RWPE2 (cell line): ENCODE data around the gene POLD4.

Experiments used
- ATAC-seq: fragments of 200-7000 bp; cut with Tn5 transposase; 3 replicates; pipeline ENCODE4 v1.9.1; 2021; ENCODE audit warnings: low read depth
- DNase-seq: peaks from one replicate; pipeline ENCODE4 v3.0.0-alpha.2; 2020; ENCODE audit warnings: low spot score
- H3K27ac ChIP-seq: fragments of 450-650 bp; 2 replicates; pipeline ENCODE4 v1.5.1; 2017; ENCODE audit warnings: mild to moderate bottlenecking; ENCODE audit not compliant: poor library complexity, severe bottlenecking
- H3K27me3 ChIP-seq: fragments of 250-450 bp; sonication (Bioruptor Pico); 2 replicates; pipeline ENCODE4 v1.5.1; 2021; ENCODE audit warnings: mild to moderate bottlenecking, moderate library complexity; ENCODE audit not compliant: insufficient read depth, poor library complexity, severe bottlenecking
- H3K36me3 ChIP-seq: fragments of 250-450 bp; sonication (Bioruptor Pico); 2 replicates; pipeline ENCODE4 v1.5.1; 2020; ENCODE audit warnings: low read depth, mild to moderate bottlenecking, moderate library complexity
- H3K4me1 ChIP-seq: fragments of 250-450 bp; sonication (Bioruptor Pico); 2 replicates; pipeline ENCODE4 v1.5.1; 2021; ENCODE audit warnings: mild to moderate bottlenecking, moderate library complexity; ENCODE audit not compliant: insufficient read depth, poor library complexity, severe bottlenecking
- H3K4me3 ChIP-seq: fragments of 250-450 bp; sonication (Bioruptor Pico); 2 replicates; pipeline ENCODE4 v1.5.1; 2021; ENCODE audit warnings: mild to moderate bottlenecking, moderate library complexity; ENCODE audit not compliant: severe bottlenecking
- H3K9me3 ChIP-seq: fragments of 250-450 bp; sonication (Bioruptor Pico); 2 replicates; pipeline ENCODE4 v1.5.1; 2021; ENCODE audit warnings: mild to moderate bottlenecking, moderate library complexity; ENCODE audit not compliant: severe bottlenecking
- TF ChIP-seq, protein P1 (sequence below): fragments of 450-650 bp; IDR thresholded peaks from one replicate; pipeline ENCODE4 v1.5.1; 2017; ENCODE audit warnings: mild to moderate bottlenecking, moderate library complexity; ENCODE audit not compliant: poor library complexity, severe bottlenecking

POLD4 gene

DNA sequence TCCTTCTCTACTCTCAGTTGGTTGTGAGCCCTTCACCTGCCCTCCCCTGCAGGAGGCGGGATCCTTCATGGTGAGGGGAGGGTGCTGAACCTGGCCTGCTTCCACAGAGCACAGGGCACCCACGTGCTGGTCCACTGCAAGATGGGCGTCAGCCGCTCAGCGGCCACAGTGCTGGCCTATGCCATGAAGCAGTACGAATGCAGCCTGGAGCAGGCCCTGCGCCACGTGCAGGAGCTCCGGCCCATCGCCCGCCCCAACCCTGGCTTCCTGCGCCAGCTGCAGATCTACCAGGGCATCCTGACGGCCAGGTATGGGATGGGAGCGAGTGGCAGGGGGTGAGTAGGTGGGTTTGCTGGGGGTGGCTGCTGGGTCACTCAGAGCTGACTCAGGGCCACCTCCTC is 43.7 kb downstream of the POLD4 start:
- H3K27me3 ChIP-seq = no peaks in the 10 kb centered on the region
- H3K4me1 ChIP-seq = peaks cover 47% of the 10 kb centered on the region
- H3K4me3 ChIP-seq = no peak overlapping the region
- ATAC-seq = no peak
- peak overlapping the region; percentile 96 for H3K27ac ChIP-seq
- H3K36me3 ChIP-seq = peaks cover 58% of the 10 kb centered on the region
- H3K9me3 ChIP-seq = no peaks in the 10 kb centered on the region
- no peak for DNase-seq
- TF ChIP-seq, protein P1, sequence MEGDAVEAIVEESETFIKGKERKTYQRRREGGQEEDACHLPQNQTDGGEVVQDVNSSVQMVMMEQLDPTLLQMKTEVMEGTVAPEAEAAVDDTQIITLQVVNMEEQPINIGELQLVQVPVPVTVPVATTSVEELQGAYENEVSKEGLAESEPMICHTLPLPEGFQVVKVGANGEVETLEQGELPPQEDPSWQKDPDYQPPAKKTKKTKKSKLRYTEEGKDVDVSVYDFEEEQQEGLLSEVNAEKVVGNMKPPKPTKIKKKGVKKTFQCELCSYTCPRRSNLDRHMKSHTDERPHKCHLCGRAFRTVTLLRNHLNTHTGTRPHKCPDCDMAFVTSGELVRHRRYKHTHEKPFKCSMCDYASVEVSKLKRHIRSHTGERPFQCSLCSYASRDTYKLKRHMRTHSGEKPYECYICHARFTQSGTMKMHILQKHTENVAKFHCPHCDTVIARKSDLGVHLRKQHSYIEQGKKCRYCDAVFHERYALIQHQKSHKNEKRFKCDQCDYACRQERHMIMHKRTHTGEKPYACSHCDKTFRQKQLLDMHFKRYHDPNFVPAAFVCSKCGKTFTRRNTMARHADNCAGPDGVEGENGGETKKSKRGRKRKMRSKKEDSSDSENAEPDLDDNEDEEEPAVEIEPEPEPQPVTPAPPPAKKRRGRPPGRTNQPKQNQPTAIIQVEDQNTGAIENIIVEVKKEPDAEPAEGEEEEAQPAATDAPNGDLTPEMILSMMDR = no peak

DNA sequence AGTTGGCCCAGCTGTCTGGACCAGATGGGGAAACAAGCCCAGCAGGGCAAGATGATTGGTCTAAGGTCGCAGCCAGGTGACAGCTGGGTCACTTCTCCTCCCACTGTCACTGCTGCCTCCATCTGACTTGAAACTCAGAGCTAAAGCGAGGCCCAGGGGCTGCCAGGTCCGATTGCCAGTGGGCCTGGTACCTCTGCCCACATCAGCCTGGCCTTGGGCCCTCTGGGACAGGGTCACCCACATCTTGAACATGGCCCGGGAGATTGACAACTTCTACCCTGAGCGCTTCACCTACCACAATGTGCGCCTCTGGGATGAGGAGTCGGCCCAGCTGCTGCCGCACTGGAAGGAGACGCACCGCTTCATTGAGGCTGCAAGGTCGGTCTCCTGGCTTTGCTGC is 44.2 kb downstream of the POLD4 start:
- no peaks in the 10 kb centered on the region for H3K9me3 ChIP-seq
- peaks cover 62% of the 10 kb centered on the region for H3K36me3 ChIP-seq
- no peak for DNase-seq
- ATAC-seq = no peak
- TF ChIP-seq, protein P1 = no peak
- H3K27me3 ChIP-seq = no peaks in the 10 kb centered on the region
- peaks cover 49% of the 10 kb centered on the region for H3K4me1 ChIP-seq
- peak overlapping the region; percentile 96 for H3K27ac ChIP-seq
- H3K4me3 ChIP-seq = no peak overlapping the region

DNA sequence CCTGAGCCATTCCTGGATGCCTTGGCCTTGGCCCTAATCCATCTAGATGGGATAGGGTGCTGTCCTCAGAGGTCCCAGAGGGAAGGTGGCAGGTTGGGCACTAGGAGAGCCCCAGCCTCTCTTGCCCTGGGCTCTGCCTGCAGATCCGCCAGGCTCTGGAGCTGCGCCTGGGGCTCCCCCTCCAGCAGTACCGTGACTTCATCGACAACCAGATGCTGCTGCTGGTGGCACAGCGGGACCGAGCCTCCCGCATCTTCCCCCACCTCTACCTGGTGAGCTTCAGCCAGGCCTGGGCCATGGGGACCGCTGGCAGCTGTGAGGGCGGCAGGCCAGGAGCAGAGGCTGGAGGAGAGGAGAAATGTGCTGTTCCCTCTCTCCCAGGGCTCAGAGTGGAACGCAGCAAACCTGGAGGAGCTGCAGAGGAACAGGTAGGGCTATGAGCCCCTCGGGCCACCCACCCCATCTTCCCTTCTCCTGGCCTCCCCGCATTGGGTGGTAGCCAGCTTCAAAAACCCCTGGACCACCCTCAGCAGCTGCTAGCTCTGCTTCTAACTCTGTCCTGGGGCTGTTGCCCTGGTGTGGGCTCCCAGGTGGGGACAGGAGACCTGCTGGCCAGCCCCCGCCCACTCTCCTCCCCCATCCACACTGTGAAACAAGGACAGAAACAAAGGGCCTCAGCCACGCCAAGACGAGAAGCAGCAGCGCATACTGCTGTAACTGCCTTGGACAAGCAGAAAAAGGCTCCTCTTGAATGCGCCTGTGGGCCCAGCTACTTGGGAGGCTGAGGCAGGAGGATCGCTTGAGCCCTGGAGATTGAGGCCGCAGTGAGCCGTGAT is 45.1 kb downstream of the POLD4 start:
- TF ChIP-seq, protein P1 = no peak
- Histone ChIP-seq H3K9me3 (no peaks in the 10 kb centered on the region), H3K27me3 (no peaks in the 10 kb centered on the region), H3K4me1 (peaks cover 40% of the 10 kb centered on the region), H3K36me3 (peaks cover 62% of the 10 kb centered on the region), H3K4me3 (no peak overlapping the region), H3K27ac (peak overlapping the region; percentile 96)
- ATAC-seq = no peak
- no peak for DNase-seq

DNA sequence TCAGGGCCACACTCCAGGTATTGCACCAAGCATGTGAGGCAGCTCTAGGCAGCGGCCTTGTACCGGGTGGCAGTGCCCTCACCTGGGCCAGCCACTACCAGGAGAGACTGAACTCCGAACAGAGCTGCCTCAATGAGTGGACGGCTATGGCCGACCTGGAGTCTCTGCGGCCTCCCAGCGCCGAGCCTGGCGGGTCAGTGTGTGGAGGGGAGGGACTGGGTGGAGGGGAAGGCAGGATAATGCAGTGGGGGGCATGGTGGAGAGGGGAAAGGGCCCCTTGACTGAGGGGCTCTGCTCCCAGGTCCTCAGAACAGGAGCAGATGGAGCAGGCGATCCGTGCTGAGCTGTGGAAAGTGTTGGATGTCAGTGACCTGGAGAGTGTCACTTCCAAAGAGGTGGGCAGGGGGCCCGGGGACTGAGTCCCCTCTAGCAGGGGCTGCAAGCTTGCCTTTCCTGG is 45.8 kb downstream of the POLD4 start:
- H3K36me3 ChIP-seq = peaks cover 62% of the 10 kb centered on the region
- H3K9me3 ChIP-seq = no peaks in the 10 kb centered on the region
- TF ChIP-seq, protein P1 = no peak
- DNase-seq = no peak
- H3K27ac ChIP-seq = no peak overlapping the region
- H3K4me3 ChIP-seq = no peak overlapping the region
- ATAC-seq = no peak
- H3K4me1 ChIP-seq = peaks cover 34% of the 10 kb centered on the region
- H3K27me3 ChIP-seq = no peaks in the 10 kb centered on the region
